DMS153 treated with DMSO at 0.1 percent for 48 hours (cell line): ENCODE measurements around the gene TMX2.
"Not testable (repeated sequence)": the region's sequence is repeated elsewhere in the genome, so short reads cannot be mapped to it uniquely, and the experiment has no call there.

Experiments used
- DNase-seq: peaks from one replicate; lab custom pipeline; 2025; ENCODE audit not compliant: unreplicated experiment; lab: John Stamatoyannopoulos, UW

The TMX2 gene

DNA sequence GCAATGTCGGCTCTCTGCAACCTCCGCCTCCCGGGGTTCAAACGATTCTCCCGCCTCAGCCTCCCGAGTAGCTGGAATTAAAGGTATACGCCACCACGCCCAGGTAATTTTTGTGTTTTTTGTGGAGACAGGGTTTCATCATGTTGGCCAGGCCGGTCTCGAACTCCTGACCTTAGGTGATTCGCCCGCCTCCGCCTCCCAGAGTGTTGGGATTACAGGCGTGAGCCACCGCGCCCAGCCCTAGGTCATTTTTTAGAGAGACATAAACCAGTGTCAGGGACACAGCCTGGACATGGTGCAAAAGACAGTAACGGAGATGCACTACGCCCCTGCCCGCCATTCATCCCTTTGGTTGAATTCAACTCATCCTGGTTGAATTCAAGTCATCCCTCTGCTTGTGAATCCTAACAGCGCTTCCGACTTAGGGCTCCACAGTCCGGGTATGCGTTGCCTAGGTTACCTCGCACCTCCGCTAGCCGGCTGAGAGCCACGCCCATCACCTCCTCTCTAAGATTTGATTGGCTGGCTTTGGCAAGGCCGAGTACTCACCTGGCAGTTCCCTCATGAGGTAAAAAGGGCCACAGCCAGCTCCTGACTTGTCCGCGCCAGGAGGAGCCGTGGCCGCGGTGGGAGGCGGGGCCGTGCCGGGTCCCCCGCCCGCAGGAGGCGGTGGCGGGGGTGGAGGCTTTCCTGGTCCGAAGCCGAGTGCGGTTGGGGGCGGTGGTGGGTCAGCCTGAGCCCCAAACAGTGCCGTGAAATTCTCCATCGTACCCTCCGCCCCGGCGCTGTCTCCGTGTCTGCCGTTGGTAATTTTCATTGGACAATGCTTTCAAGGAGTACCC is 758 bp upstream of the TMX2 start, which contains the start of gene MED19:
Gene MED19 (minus strand): TSS at position 802 of the 842 bp plus-strand sequence. CDS start 36 bp downstream, at position 766.
- peak; percentile 84 for DNase-seq

GRCh38 chr11:57713835-57714234 is 1.4 kb downstream of the TMX2 start:
- no peak for DNase-seq

DNA sequence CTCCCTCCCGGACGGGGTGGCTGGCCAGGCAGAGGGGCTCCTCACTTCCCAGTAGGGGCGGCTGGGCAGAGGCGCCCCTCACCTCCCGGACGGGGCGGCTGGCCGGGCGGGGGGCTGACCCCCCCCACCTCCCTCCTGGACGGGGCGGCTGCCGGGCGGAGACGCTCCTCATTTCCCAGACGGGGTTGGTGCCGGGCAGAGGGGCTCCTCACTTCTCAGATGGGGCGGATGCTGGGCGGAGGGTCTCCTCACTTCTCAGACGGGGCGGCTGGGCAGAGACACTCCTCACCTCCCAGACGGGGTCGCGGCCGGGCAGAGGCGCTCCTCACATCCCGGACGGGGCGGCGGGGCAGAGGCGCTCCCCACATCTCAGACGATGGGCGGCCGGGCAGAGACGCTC is 4.3 kb downstream of the TMX2 start:
- DNase-seq, result not testable (repeated sequence)

DNA sequence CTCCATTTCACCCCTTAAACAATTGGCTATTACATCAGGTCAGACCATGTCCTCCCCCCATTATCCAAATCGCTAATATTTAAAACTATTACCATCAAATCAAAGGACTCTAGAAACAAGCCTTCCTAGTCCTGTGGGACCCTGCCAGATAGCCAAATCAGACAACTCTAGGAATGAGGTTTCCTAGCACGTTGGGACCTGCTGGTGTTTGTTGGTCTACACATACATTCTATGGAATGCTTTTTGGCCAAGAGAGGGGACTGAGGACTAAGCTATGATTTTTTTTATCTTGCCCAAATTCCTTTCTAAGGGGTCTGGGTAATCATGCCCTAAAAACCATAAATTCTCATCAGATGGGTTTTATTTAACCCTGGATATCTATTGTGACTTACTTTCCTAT is 14.8 kb downstream of the TMX2 start:
- no peak for DNase-seq

GRCh38 chr11:57728829-57729228 is 16.4 kb downstream of the TMX2 start:
- no peak for DNase-seq

DNA sequence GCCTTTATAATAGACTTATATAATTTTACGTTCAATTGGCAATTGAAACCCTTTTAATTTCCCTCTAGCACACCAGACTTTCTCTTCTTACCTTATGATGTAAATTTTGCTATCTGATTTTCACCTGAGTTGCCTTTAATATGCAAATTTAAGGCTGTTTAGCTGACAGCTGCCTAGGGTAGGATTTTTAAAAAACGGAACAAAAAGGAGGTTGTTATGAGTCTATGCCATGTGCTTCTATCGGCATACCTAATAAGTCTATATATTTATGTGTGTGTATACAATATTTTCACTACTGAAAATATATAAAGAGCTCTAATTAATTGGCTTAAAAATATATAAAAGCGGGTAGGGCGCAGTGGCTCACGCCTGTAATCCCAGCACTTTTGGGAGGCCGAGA is 17.1 kb downstream of the TMX2 start:
- no peak for DNase-seq

DNA sequence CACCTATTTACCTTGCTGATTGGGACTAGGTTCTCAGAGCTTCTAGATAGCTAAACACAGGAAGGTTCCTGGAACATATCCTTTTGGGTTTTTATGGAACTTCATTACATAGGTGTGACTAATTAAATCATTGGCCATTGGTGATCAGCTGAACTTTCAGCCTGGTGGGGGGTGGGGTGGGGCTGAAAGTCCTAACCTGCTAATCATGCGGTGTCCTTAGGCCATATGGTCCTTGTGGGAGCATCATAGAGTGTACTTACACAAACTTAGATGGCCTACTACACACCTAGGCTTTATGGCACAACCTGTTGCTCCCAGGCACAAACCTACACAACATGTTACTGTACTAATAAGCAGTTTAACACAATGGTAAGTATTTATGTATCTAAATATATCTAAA is 20.3 kb downstream of the TMX2 start:
- DNase-seq, result no peak

- DNase-seq, result no peak
Measured at GRCh38 chr11:57735619-57736298, 23.4 kb downstream of the TMX2 start.

DNA sequence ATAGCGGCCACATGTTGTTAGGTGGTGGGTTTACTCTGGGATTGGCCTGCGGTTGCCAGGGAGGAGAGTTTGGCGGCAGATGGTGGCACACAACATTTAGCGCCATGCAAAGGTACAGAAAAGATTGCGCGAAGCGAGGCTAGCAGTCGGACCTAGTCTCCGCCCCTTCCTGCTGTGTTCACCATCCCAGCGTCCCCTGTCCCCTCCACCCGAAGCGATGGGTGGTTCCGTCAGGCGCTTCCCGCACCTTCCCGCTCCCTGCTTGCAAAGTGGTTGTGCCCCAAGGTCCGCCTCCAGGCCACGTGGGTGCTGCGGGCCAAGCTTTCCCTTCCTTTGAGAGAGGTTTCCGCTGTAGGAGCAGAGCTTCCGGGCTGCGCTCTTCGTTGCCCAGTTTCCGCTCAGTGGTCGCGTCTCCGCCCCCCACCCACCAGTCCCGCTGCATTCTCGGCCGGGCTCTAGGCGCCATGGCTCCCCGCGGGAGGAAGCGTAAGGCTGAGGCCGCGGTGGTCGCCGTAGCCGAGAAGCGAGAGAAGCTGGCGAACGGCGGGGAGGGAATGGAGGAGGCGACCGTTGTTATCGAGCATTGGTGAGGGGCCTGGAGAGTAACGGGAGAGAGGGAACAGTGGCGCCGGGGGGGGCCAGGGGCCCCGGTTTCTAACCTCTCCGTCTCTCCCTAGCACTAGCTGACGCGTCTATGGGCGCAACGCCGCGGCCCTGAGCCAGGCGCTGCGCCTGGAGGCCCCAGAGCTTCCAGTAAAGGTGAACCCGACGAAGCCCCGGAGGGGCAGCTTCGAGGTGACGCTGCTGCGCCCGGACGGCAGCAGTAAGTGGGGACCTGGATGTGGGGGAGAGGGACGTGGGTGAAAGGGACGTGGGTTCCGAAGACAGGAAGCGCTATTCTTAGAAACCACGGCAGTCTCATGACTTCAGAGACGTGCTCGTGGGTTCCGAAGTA is 29.0 kb downstream of the TMX2 start, which contains the start of gene SELENOH:
Gene SELENOH (plus strand): TSS at position 360 of the 955 bp plus-strand sequence. CDS start 105 bp downstream, at position 465.
- DNase-seq, result peak; percentile 91

DNA sequence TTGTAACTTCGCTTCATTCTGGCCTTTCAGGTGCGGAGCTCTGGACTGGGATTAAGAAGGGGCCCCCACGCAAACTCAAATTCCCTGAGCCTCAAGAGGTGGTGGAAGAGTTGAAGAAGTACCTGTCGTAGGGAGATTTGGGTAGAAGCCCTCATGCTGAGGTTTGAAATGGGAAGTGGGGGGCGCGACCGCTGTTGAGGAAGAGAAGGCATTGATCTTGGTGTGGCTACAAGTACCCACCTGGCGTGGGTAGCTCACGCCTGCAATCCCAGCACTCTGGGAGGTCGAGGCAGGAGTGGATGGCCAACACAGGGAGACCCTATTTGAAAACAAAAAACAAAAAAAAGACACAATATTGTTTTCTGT is 29.7 kb downstream of the TMX2 start:
- no peak for DNase-seq

- DNase-seq, result no peak
Measured at GRCh38 chr11:57744357-57744756, 32.0 kb downstream of the TMX2 start.

DNA sequence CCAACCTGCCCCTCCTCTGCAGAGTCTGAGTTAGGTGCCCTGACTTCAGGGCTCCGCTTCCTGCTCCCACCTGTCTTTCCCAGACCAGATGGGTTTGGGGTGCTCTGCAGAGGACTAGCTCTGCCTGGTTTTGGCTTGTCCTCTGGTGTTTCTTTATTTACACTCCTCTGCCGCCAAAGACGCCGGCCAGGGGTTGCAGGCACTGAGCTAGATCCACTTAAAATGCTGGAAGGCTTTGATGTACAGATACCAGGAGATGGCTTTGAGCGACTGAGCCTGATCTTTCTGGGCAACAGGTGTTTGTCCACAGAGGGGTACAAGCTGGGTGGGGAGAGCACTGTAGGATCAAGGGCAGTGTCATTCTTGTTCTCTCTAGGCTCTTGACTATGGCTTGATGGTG is 32.8 kb downstream of the TMX2 start:
- no peak for DNase-seq

- DNase-seq, result no peak
Measured at GRCh38 chr11:57746920-57747319, 34.5 kb downstream of the TMX2 start.

DNA sequence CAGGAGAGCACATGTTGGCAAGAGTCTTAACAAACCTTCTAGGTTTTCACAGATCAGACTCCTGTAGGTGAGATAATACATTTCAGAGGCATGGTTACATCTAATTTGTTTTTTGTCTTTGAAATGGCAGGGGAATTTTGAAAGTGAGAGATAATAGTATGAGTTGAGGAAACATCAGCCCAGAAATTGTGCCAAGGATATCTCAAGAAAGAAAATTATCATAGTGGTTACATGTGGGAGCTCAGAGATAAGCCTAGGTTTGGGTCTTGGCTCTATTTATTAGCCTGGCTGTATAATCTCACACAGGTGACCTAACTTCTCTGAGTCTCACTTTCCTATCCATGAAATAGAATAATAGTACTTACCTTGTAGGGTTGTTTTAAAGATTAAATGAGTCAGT is 38.8 kb downstream of the TMX2 start:
- DNase-seq, result no peak

- no peak for DNase-seq
Measured at GRCh38 chr11:57751676-57752253, 39.4 kb downstream of the TMX2 start, which contains the start of gene BTBD18. Gene BTBD18, minus strand, starts transcription at chr11:57751819. Its CDS starts 631 bp downstream, at chr11:57751188.

GRCh38 chr11:57752954-57753353 is 40.6 kb downstream of the TMX2 start:
- DNase-seq, result no peak

GRCh38 chr11:57758174-57758573 is 45.8 kb downstream of the TMX2 start:
- DNase-seq, result no peak

DNA sequence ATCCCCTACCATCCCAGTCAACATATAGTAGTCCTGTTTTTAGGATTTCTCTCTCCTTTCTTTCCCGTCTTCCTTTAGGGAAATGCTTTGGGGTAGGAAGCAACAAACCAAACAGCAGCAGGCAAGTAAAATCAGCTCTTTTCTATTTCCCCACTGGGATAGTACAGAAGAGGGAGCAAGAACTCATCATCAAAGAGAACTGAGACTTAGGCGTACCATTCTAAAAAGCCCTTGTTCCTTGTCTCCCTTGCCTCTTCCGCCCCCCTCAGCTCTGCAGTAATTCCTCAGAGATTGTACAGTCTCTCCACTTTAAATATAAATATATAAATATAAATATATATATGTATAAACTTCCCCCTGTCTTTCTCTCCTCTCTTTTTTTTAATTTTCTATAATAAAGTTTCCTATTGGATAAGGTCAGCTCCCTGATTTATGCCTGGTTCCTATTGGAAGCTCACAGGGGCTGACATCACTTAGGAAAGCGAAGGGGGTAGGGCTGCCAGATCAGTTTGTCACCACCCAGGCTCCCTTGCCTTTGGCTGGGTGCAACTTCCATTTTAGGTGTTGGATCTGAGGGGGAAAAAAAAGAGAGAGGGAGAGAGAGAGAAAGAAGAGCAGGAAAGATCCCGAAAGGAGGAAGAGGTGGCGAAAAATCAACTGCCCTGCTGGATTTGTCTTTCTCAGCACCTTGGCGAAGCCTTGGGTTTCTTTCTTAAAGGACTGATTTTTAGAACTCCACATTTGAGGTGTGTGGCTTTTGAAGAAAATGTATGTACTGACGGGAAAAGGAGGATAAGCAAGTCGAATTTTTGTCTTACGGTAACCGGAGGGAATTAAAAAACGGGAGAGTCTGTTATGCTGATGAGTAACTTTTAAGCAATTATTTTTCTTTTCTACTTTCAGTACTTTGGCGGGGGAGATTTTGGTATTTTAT is 49.2 kb downstream of the TMX2 start, which contains the start of gene CTNND1:
Gene CTNND1 (plus strand): TSS at position 502 of the 934 bp plus-strand sequence. CDS start 29,677 bp downstream, outside the sequence.
- DNase-seq, result peak; percentile 93

- no peak for DNase-seq
Measured at GRCh38 chr11:57762235-57762861, 50.0 kb downstream of the TMX2 start.
